ENCODE results near the gene LKAAEAR1.

Gene LKAAEAR1

DNA sequence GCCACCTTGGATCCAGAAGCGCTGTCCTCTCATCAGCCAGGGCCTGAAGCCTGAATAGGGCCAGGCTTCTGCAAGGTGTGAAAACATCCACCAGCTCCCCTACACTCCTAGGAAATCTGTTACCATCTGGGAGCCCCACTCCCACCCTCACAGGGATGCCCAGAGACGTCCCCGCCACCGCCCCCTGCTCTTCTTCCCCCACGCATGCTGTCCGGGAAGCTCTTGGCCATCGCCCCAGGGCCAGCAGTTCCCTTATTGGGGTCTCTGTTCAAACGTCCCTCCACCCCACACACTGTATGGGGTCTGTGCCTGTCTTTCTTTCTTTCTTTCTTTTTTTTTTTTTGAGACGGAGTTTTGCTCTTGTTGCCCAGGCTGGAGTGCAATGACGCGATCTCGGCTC is 8.6 kb downstream of the LKAAEAR1 start:
- H3K4me1 ChIP-seq, result peaks cover 90% of the 10 kb centered on the region
- H3K4me2 ChIP-seq, result peak overlapping the region; percentile 99
- peaks cover 31% of the 10 kb centered on the region for H4K20me1 ChIP-seq
- no peaks in the 10 kb centered on the region for H3K27me3 ChIP-seq
- TF ChIP-seq Cebpa-rat (IDR thresholded peaks at IDR 0.05), result no peak
- no peak overlapping the region for H3K9ac ChIP-seq
- peaks cover 21% of the 10 kb centered on the region for H3K36me3 ChIP-seq
- H3K27ac ChIP-seq, result no peak overlapping the region
- H3K4me3 ChIP-seq, result no peak overlapping the region
- H3K9me3 ChIP-seq, result no peaks in the 10 kb centered on the region

DNA sequence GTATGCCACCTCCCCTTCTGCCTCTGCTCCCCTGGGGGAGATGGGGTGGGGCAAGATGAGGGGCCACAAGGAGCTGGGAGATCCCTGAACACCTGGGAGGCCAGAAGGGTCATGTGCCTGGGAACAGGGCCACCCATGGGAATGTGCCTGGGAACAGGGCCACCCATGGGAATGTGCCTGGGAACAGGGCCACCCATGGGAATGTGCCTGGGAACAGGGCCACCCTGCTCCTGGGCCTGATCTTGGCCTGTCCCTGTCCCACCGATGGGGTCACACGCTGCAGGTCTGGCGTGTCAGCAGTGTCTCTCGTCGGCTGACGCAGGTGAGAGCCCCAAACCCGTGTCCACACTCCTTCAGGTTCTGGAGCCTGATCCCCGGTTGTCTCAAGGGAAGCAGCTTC is 9.2 kb downstream of the LKAAEAR1 start:
- Histone ChIP-seq H3K4me1 (peaks cover 90% of the 10 kb centered on the region), H4K20me1 (peaks cover 31% of the 10 kb centered on the region), H3K4me2 (peak overlapping the region; percentile 99), H3K4me3 (no peak overlapping the region), H3K9ac (no peak overlapping the region), H3K27ac (peak overlapping the region; percentile 73; the same call in 1 of the 2 replicates), H3K36me3 (peaks cover 21% of the 10 kb centered on the region), H3K27me3 (no peaks in the 10 kb centered on the region), H3K9me3 (no peaks in the 10 kb centered on the region)
- no peak for TF ChIP-seq Cebpa-rat (IDR thresholded peaks at IDR 0.05)

- Histone ChIP-seq H3K9ac (peak overlapping the region; percentile 26; the same call in 1 of the 2 replicates), H3K4me2 (peak overlapping the region; percentile 99), H3K36me3 (peaks cover 21% of the 10 kb centered on the region), H3K4me1 (peaks cover 97% of the 10 kb centered on the region), H3K27ac (peak overlapping the region; percentile 73), H3K9me3 (no peaks in the 10 kb centered on the region), H4K20me1 (peaks cover 31% of the 10 kb centered on the region), H3K27me3 (no peaks in the 10 kb centered on the region), H3K4me3 (peak overlapping the region; percentile 0; the same call in 1 of the 2 replicates)
- TF ChIP-seq Cebpa-rat (IDR thresholded peaks at IDR 0.05), result no peak
Measured at GRCh38 chr20:64074184-64074789, 9.9 kb downstream of the LKAAEAR1 start.

DNA sequence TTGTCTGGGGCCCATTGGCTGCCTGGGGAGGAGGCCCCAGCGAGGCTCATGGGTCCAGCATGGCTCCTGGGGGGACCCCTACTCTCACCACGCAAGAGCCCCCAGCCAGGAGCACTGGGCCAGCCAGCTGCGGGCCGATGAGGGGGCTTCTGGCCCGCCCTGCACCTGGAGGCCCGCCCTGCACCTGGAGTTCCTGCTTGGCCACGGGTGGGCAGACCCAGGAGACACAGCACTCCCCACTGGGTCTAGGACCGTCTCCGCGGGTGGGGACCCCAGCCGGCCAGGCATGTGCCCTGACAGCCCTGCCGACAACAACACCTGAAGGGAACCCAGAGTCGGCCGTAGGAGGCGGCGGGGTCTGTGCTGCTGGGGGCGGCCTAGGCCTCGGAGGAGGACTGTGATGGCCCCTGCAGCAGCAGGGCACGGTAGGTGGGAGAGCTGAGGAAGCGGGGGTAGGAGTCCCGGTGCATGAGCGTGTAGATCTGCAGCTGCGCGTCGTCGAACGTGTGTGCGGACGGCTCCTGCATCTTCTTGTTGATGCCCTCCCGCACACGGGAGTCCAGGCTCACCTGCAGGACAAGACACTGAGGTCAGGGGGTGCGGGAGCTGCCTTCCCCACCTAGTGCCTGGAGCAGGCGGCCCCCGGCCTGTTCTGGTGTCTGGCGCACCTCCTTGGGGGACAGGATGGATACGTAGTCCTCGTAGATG is 10.6 kb downstream of the LKAAEAR1 start:
- peak overlapping the region; percentile 73 for H3K27ac ChIP-seq
- H4K20me1 ChIP-seq, result peaks cover 31% of the 10 kb centered on the region
- 0 out of 2 replicates have a peak overlapping the region, but pooled peaks have one; percentile 26 for H3K9ac ChIP-seq
- H3K4me1 ChIP-seq, result peaks cover 99% of the 10 kb centered on the region
- H3K4me2 ChIP-seq, result peak overlapping the region; percentile 99
- H3K9me3 ChIP-seq, result no peaks in the 10 kb centered on the region
- no peaks in the 10 kb centered on the region for H3K27me3 ChIP-seq
- no peak for TF ChIP-seq Cebpa-rat (IDR thresholded peaks at IDR 0.05)
- H3K4me3 ChIP-seq, result peak overlapping the region; percentile 0; the same call in 1 of the 2 replicates
- peaks cover 21% of the 10 kb centered on the region for H3K36me3 ChIP-seq

DNA sequence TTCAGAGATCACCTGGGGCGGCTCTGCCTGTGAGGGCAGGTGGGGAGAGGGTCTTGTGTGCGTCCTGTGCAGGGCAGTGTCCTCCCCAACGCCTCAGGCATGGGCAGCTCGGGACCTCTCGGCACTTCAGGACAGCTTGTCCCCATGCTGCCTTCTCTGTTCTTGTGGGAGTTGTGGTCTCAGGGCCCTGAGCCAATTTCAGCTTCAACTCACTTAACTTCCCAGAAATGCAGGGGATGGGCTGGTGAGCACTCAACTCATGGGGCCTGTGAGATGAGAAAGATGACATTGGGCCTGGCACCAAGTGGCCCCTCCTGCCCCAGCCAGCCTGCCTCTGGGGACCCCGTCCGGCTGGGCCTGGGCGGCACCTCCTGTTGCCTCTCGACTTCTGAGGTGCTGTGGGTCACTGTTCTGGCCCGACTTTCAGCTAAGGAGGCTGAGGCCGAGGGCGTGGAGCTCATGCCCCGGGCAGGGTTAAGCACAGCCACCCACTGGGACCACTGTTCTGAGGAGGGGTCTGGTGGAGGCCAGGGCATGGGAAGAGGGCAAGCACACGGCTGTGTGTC is 11.6 kb downstream of the LKAAEAR1 start:
- Histone ChIP-seq H3K4me2 (peak overlapping the region; percentile 99), H3K9ac (peak overlapping the region; percentile 66), H3K27ac (peak overlapping the region; percentile 73), H3K9me3 (no peaks in the 10 kb centered on the region), H3K4me1 (peaks cover 100% of the 10 kb centered on the region), H3K4me3 (peak overlapping the region; percentile 19), H4K20me1 (peaks cover 31% of the 10 kb centered on the region), H3K27me3 (no peaks in the 10 kb centered on the region), H3K36me3 (peaks cover 21% of the 10 kb centered on the region)
- TF ChIP-seq Cebpa-rat (IDR thresholded peaks at IDR 0.05), result no peak

- H3K4me1 ChIP-seq, result peaks cover 100% of the 10 kb centered on the region
- H3K36me3 ChIP-seq, result peaks cover 21% of the 10 kb centered on the region
- peak overlapping the region; percentile 66 for H3K9ac ChIP-seq
- no peak for TF ChIP-seq Cebpa-rat (IDR thresholded peaks at IDR 0.05)
- H3K9me3 ChIP-seq, result no peaks in the 10 kb centered on the region
- H4K20me1 ChIP-seq, result peaks cover 31% of the 10 kb centered on the region
- peak overlapping the region; percentile 73 for H3K27ac ChIP-seq
- peak overlapping the region; percentile 19; the same call in 1 of the 2 replicates for H3K4me3 ChIP-seq
- H3K4me2 ChIP-seq, result peak overlapping the region; percentile 99
- H3K27me3 ChIP-seq, result no peaks in the 10 kb centered on the region
Measured at GRCh38 chr20:64071341-64072332, 12.6 kb downstream of the LKAAEAR1 start.

- Histone ChIP-seq H3K4me1 (peaks cover 100% of the 10 kb centered on the region), H3K4me3 (no peak overlapping the region), H3K4me2 (peak overlapping the region; percentile 99), H3K9ac (no peak overlapping the region), H3K36me3 (peaks cover 21% of the 10 kb centered on the region), H4K20me1 (peaks cover 31% of the 10 kb centered on the region), H3K27ac (peak overlapping the region; percentile 28; the same call in 1 of the 2 replicates), H3K9me3 (no peaks in the 10 kb centered on the region), H3K27me3 (no peaks in the 10 kb centered on the region)
- no peak for TF ChIP-seq Cebpa-rat (IDR thresholded peaks at IDR 0.05)
Measured at GRCh38 chr20:64070244-64070993, 13.8 kb downstream of the LKAAEAR1 start.

DNA sequence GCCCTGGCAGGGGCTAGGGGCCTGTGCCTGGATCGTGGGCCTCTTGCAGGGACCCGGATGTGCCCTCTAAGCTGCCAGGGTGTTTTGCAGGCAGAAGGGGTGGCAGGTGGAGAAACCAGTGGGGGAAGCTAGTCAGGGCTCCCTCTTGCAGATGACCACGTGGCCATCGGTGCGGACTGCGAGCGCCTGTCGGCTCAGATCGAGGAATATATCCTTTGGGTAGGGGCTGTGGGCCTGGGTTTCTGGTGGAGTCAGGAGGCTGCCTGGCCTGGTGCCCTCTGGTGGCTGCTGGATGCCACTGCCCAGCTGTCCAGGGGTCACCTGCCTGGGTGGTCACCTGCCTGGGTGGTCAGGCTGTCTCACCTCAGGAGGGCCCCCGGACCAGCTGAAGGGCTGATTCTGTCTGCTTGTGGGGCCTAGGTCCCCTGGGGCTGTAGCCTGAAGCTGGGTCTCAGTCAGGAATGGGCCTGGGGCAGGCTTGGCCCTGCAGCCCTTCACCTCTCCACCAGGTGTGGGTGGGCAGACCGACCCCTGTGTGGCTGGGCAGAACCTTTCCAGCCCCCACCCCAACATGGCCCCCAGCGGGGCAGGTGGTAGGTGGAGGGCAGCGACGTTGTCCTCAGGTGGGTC is 14.5 kb downstream of the LKAAEAR1 start:
- peak overlapping the region; percentile 99 for H3K4me2 ChIP-seq
- peaks cover 16% of the 10 kb centered on the region for H3K36me3 ChIP-seq
- H3K4me1 ChIP-seq, result peaks cover 100% of the 10 kb centered on the region
- TF ChIP-seq Cebpa-rat (IDR thresholded peaks at IDR 0.05), result no peak
- H4K20me1 ChIP-seq, result peaks cover 31% of the 10 kb centered on the region
- H3K9me3 ChIP-seq, result no peaks in the 10 kb centered on the region
- no peak overlapping the region for H3K4me3 ChIP-seq
- H3K27ac ChIP-seq, result no peak overlapping the region; the same call in 1 of the 2 replicates
- H3K9ac ChIP-seq, result no peak overlapping the region
- H3K27me3 ChIP-seq, result no peaks in the 10 kb centered on the region
